VCaP (cell line): ENCODE results near the gene SSBP3.

Experiments
- H3K27ac ChIP-seq: fragments of 450-650 bp; 2 replicates; pipeline ENCODE4 v1.5.1; 2017
- CTCF ChIP-seq: fragments of 450-650 bp; conservative IDR thresholded peaks from 2 replicates; pipeline ENCODE4 v1.5.1; 2017; ENCODE audit warnings: mild to moderate bottlenecking, moderate library complexity

SSBP3 gene

DNA sequence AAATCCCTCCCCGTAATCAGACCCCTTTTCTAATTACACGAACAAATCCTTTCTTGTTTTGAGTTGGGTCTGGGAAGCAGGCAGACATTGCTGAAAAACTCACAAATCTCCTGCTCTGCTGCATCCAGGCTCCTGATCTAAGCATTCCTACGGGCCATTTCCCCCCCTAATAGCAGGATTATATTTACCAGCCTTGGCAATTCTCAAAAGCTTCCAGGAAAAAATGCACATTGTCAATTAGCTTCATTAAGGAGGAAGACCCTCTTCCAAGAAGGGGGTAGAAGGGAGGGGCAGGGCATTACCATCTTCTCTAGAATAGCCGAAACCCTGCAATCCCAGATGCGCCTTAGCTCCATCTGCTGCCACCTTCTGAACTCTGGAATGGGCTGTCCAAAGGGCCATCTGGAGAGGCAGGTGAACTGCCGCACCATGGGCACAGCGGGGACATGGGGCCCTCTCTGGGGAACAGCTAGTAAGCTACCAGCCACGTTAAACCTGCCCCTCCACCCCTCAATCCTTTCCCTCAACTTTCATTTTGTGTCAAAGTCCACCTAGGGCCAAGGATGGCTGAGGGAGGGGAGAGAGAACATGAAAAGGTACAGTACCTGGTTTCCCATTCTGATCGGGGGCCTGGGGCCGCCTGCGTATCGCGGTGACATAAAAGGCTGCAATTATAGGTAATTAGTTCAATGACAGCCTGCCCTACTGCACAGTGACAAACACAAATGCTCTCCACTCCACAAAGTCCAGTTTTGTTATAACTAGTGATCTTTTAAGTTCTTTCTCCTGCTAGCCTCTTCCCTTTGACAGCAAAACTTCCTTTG, 149.5 kb downstream of the SSBP3 start:
- H3K27ac ChIP-seq, result no peak overlapping the region
- no peak for TF ChIP-seq CTCF

DNA sequence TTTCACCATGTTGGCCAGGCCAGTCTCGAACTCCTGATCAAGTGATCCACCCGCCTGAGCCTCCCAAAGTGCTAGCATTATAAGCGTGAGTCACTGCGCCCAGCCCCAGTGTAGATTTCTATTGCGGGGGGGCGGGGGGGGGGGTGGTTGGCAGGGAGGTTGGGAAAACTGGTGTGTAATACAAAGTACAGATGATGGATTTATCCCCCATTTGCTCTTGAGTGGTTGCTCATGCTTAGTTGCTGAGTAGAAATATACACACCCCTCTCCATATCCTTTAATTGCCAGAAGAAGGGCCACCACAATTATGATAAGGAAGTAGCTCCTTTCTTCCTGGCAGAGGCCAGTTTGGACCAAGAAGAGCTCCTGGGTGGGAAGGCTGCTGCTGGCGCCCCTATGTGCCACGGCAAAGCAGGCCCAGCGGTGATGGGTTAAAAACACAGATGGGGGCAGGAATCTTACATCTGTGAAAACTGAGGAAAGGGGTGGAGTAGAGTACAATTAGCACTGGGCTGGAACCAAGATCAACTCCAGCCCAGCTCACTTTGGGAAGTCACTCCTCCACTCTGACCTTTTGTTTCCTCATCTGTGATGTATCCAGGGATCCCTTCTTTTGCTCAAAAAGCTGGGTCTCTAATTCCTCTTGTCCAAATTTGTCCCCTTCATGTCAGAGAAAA, 151.0 kb downstream of the SSBP3 start:
- no peak overlapping the region for H3K27ac ChIP-seq
- TF ChIP-seq CTCF, result no peak

- TF ChIP-seq CTCF, result no peak
- peak overlapping the region; percentile 9; the same call in 1 of the 2 replicates for H3K27ac ChIP-seq
These were observed 152.1 kb downstream of the SSBP3 start for GRCh38 chr1:54254055-54254454.

- H3K27ac ChIP-seq, result no peak overlapping the region
- no peak for TF ChIP-seq CTCF
These were observed 152.7 kb downstream of the SSBP3 start for GRCh38 chr1:54253480-54253879.

DNA sequence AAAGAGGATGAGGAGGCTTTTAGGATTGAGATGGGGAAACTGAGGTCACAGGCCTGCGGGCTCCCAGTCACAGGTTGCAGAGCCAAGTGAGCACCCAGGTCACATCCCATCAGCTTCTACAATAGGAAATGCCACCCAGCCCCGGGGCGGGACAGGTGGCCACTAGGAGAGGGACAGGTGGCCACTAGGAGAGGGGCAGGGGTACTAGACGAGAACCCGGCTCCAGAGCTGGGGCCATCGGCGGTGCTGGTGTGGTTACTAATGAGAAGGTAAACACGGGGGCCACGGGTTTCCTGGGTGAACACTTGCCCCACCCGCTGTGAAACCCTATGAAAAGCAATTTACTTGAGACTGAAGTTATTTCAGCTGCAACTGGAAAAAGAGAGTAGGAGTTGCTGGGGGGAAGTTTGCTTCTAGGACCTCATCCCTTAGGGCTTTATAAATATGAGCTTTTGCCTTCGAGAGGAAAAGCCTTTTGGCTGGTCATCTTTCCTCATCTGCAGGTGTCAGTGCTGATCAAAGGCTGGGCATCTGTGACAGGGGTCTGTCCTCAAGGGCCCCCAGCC, 153.7 kb downstream of the SSBP3 start:
- TF ChIP-seq CTCF, result no peak
- H3K27ac ChIP-seq, result no peak overlapping the region

- no peak for TF ChIP-seq CTCF
- H3K27ac ChIP-seq, result no peak overlapping the region
These were observed 155.5 kb downstream of the SSBP3 start for GRCh38 chr1:54250670-54251069.

GRCh38 chr1:54249819-54250435, 156.3 kb downstream of the SSBP3 start:
- H3K27ac ChIP-seq, result no peak overlapping the region
- TF ChIP-seq CTCF, result no peak
